A172 (cell line): Measurements from ENCODE around the gene UBXN11. TPM values are rescaled to one million over a fixed set of nuclear protein-coding genes. Genes with fewer than 3 reads are reported as not detected.
A peak's percentile ranks its signal among the peaks of the same experiment; 100 is the strongest.
"Not testable (repeated sequence)": the region's sequence is repeated elsewhere in the genome, so short reads cannot be mapped to it uniquely, and the experiment has no call there.

Experiments used
- DNase-seq: peaks from one replicate; pipeline ENCODE4 v3.0.0-alpha.2; 2015; ENCODE audit warnings: low spot score
- total RNA-seq: library from RNA; depleted of rRNA; stranded (reverse); fragments of >200 nt; shearing (Covaris generic); gene quantifications from 2 replicates; pipeline ENCODE4 v1.2.3, GENCODE V29; 2014

UBXN11 gene
- total RNA-seq, 1 experiment from 2014 or later = 2.9 TPM

DNA sequence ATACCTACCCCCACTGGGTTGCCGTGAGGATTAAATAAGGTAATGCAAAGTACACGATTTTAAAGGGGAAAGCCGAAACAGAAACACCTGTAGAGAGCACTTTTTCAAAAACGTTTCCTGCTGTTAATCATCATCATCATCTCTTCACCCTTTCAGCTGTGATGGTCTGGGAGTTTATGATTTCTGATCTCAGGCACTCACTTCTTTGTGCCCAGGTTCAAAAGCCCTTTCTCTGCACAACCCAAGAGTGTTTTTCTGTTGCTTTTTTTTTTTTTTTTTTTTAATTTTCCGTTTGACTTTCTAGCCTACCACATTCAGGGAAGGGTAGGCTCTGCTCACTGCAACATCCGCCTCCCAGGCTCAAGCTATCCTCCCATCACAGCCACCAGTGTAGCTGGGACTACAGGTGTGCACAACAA lies 936 bp upstream of the UBXN11 start:
- DNase-seq = no peak

DNA sequence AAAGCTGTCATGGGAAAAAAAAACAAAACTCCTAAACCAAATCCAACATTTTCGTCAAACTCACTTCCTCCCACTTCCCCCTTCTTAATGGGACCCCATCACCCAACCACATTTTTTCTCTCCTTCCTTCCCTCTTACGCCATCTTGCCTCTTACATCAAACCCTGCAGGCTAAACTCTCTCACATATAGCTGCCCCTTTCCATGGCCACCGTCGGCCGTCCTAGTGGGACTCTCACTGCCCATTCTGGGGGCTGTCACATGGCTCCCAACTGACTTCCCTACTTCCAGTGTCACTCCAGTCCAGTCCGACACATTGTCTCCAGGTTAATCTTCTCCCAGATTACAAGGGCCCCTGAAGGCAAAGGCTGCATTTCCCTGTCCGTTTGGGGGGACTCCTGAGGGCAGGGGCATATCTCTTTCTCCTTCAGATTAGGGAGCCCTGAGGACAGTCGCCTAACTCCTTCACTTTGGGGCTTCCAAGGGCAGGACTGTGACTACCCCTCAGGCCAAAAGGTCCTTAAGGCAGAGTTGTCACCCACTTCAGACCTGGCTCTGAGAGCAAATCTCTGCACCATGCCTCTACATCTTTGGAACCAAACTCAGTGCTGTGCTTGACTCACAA lies 658 bp downstream of the UBXN11 start:
- no peak for DNase-seq

DNA sequence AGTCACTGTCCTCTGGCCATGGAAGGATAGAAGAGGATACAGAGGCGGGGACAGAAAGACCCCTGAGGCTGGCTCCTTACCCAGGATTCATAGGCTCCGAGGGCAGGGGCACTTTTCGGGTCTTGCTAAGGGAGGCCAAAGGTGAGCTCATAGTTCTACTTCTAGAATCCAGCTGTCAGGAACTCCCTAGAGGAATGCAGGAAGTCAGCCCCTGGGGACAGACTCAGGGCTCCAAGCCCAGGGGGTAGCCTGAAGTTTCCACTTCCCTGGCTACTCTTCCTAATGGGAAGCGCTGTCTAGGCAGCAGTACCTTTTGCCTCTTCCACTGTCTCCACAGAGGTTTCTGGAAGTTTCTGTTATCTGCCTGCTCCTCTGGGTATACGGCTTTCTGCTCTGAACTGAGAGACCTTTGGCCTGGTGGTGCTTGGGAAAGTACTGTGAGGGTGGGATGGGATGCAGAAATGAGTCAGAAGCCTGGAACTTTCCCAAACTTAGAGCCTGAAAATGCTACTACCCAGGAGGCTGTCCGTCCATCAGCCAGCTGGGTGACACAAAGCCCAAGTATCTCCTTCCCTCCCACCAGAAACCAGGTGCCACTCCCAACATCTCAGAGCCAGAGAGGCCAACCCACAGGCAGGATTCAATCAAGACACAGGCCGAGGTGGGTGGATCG lies 3.6 kb downstream of the UBXN11 start:
- DNase-seq = peak; percentile 82

DNA sequence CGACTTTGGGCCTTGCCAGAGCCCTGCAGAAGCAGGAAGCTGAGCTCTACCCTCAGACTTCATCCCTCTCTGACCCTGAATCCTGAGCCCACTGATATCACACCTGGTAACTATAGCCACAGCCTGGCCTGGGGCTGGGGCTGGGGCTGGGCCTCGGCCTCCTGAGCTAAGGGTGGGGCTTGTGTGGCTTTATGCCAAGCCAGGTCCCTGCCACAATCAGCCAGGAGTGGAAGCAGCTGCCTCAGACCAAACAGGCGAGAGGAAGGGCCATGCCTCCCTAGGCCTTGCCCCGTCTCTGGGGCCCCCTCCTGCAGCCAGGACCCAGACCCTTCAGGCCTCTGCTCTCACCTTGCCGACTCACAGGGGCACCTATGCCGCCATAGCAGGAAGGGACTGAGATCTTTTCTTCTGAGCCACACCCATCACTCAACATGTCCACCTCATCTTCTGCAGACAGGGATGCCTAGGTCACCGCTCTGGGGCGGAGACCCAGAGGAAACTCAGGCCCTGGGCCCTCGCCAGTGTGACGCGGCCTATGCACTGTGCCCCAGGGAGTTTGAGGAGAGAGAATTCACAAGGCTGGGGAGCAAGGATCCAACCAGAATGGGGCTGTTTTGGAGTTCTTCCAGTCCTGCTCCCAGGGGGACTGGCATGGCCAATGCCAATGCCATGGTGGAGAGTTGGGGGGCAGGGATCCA lies 5.7 kb downstream of the UBXN11 start:
- no peak for DNase-seq

DNA sequence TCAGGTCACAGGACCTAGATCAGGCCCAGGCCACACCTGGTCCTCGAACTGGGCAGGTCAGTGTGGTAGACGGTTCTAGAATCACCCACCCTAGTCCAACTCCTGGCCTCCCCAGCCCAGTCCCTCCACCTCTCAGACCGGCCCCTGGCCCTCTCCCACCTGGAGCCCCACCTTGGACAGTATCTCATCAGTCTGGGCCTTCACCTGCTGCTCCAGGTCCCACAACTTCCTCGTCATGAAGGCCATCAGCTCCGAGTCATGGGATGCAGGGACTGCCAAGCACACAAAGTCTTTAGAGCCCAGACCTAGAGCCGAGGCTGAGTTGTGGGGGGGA lies 8.7 kb downstream of the UBXN11 start:
- DNase-seq = no peak

DNA sequence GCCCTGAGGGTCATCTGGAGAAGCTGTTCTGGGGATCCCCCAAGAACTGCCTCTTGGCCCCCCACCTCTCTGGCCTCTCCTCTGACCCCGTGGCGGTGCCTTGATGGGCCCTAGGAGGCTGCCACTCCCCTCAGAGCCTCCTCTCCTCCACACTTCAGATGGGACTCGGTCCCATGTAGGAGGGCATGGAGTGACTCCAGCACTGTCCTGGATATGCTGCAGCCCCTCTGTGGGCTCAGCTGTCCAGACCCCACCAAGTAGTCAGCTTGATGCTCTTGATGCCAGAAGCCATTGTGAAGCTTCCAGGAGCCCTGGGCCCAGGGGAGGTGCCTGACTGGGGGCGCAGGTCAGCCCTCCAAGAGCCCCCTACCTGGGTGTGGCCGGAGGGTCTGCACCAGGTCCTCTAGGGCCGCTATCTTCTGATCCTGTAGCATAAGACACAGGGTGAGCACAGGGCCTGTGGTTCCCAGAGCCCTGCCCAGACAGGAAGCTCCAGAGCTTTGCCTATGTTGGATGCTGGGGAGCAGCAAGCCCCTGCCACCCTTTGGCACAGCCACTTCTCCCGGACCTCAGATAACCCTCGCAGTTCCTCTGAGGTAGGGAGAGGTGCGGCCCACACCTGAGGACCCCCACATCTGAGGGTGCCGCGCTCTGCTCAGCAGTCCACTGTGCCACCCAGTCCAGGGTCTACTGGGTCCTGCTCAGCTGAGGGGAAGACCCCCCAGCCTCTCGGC lies 9.2 kb downstream of the UBXN11 start:
- no peak for DNase-seq

DNA sequence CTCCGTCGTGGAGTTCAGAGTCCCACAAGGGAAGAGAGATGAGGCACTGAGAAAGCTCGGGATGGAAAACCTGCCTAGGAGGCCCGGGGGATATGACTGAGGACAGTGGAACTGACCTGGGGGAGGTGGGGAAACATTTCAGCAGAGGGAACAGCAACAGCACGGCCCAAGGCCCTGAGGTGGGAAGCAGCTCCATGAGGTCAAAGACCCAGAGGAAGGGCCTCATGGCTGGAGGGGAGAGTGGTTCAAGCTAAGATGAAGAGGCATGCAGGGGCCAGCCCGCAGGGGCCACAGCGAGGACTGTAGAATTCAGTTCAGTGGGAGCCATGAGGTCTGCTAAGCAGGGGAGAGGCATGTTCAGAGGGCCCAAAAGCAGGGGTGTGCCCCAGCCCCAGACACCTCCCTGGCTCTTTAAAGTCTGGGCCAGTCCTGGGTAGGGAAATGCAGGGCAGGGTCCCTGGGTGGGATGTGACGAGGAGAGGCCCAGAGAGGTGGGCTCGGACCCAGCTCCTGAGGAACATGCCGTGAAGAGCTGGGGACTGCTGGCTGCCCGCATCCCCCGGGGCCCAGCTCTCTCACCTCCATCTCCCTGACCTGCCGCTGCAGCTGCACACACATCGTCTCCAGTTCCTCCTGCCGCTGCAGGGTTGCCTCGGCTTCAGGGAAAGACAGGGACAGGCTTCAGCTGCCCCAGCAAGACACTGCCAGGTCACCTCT lies 9.9 kb downstream of the UBXN11 start:
- DNase-seq = no peak

DNA sequence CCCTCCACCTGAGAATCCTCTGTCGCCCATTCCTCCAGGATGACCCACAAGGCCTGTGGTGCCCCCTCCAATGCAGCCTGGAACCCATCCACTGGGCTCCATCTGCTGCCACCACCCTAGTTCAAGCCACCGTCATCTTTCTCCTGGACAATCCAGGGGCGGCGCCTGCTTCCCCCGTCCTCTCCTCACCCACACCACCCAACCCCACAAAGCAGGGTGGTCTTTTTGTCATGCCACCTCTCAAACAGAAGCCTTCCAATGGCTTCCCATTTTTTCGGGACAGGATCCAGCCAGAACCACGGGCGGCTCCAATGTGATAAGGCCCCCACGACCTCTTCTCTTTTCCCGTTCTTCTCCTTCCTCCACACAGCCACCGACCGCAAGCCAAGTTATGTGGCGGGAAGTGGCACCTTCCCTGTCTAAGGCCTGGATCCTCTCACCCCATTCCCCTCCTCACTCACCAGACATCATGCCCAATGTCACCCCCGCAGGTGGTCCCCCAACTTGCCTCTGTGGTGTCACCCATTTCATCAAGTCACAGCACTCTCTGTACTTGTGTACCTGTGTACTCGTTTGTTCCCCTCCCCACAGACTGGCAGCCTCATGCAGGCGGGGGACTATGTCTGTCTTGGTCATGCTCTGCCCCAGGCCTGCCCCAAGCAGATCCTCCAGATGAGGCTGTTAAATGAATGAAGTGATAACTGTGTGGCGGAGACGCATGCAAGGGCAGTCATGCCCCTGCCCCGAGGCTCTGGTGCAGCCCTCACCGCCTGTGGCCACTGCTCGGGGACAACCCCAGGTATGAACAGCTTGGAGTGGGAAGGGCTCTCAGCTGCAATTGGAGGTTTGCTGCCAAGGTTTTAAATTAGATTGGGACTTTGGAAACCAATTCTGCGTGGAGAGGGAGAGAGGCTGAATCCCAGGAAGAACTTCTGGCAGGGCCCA lies 11.0 kb downstream of the UBXN11 start:
- no peak for DNase-seq

DNA sequence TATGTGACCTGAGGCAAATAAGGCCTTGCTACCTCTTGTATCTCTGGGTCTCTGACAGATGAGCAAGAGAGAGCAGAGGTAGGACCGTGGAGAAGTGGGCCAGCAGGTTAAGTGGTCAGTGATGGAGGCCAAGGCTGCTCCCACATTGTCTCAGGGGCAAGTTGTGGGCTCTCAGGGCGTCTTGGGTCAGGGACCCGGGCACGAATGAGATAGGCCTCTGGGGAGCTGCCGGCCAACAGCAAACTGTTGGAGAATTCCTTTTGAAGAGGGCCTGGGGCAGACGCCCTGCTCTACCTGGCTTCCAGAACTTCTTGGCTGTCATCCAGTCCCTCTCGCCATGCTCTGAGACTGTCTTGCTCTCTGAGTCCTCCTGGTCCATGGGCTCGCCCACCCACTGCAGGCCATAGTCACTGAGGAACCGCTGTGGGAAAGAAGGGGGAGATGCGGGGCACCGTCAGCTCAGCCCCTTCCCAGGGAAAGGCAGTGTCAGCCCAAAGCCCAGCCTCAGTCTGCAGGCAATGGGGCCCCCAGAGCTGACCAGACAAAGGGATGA lies 12.4 kb downstream of the UBXN11 start:
- no peak for DNase-seq

DNA sequence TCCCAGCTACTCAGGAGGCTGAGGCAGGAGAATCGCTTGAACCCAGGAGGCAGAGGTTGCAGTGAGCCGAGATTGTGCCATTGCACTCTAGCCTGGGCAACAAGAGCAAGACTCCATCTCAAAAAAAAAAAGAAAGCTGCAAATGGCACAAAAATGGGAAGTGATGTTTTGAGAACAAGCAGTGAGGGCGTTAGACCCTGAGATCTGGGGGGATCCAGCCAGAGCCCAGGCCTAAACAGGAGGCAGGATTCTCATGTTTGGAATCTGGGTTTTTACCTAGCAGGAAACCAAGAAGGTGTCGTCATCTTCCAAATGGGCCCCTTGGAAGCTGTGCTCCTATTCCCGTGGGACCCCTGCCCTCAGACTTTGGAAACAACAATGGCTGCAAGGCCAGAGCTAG lies 13.7 kb downstream of the UBXN11 start:
- DNase-seq = not testable (repeated sequence)

DNA sequence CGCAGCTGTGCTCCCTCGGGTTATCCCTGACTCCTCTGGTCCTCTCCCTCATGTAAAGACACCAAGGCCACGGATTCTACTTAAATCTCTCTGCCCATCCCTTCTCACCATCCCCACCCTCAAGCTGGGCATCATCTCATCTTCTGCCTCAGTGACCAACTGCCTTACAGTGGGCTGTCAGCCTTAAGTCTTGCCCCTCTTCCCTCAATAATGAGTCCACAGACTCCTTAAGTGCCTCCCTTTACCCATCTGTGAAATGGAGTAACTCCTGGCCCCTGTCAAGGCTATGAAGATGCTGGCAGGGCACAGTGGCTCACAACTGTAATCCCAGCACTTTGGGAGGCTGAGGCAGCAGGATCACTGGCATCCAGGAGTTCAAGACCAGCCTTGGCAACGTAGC lies 14.5 kb downstream of the UBXN11 start:
- no peak for DNase-seq

DNA sequence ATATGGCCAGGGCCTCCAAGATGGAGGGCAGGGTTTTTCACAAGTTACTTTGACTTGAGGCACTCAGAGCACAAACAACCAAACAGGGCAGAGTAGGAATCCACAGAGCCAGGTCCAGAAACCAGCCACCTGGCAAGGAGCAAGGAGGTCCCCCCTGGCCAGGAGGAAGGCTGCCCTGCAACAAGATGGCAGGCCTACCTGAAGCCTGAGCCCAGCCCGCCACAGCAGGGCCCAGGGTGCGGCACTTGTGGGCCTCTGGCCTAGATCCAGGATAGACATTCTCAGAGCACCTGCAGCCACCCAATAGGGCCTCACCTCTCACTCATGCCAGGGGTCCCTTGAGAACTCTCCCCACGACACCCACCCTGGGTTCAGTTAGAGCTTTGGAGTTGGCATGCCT lies 15.0 kb downstream of the UBXN11 start:
- no peak for DNase-seq

DNA sequence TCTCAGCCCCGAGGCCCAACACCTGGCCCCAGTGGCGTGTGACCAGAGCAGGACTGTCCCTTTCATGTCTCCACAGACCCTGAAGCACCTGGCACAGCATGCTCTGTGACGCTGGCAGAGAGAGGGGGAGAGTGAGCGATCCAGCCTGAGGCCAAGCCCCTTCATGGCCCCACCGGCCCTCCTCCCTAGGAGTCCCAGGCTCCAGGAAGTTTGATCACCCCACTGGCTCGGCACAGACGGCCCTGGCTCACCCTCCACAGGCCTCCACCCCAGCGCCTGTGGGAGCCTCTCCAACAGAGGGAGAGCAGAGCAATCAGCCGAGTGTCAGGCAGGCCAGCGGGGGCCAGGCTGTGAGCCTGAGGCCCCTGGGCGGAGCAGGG lies 15.6 kb downstream of the UBXN11 start:
- no peak for DNase-seq

DNA sequence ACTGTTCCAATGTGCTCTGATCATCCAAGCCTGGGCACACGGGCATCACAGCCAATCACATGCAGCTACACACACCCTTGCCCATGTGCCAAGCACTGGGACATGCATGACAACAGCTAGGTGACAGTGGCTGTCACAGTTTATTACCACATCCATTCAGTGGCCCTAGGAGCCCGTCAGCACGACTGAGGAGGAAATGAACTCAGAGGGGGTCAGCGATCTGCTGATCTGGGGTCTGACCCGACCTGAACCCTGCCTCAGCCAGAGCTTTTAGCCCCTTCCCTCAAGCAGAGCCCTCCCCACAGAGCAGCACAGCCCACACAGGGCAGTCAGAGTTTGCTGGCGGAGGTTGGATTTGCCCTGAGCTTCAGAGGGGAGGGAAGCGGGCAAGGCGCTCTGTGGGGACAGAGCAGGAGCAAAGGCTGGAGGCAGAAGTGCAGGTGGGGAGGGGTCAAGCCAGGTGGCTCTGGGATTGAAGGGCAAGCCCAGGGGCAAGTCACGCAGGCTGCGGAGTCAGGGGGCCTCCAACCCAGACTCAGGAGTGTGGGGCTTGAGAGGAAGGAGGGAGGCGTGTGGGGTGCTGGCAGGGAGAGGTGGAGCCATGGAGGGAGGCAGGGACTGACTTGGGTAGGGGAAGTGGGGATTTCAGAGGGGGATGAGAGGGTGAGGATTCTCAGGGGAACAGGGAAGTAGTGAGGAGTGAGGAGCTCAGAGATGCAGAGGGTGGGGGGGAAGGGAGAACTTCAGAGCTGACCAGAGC lies 16.1 kb downstream of the UBXN11 start:
- no peak for DNase-seq

DNA sequence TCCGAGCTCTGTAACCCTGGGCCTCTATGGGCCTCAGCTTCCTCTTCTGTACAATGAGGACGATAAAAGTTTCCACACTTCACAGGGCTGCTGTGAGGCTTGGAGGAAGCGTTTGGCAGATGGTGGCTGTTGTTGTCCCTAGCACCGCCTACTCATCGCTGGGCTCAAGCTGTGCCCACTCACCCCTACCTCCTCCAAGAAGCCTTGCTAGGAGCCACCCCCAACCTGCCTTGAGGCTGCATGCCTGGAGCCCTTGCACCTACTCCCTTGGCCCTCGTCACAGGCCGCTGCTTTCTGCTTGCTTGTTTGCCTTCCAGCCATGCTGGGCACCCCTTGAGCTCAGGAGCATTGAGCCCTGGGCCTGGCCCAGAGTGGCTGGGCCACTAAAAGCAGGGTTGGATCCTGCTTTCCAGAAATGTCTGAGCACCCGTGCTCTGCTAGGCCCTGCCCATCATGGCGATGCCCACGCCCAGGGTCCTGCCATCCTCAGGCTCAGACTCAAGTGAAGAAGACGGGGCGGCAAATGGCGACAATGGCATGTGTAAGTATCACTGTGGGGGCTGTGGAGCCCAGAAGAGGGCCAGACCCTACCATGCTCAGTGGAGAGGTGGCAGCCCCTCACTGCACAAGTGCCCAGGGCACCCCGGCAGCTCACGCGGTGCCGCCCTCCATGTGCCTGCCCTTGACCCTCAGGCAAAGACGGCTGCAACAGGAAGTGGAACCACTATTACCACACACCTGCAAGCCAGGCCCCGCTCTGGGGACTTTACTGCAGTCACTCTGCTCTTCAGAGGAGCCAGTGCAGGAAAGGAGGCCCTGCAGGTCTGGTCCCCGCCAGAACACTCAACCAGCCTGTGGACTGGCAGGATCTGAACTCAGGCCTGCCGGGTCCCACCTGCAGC lies 17.0 kb downstream of the UBXN11 start:
- no peak for DNase-seq

DNA sequence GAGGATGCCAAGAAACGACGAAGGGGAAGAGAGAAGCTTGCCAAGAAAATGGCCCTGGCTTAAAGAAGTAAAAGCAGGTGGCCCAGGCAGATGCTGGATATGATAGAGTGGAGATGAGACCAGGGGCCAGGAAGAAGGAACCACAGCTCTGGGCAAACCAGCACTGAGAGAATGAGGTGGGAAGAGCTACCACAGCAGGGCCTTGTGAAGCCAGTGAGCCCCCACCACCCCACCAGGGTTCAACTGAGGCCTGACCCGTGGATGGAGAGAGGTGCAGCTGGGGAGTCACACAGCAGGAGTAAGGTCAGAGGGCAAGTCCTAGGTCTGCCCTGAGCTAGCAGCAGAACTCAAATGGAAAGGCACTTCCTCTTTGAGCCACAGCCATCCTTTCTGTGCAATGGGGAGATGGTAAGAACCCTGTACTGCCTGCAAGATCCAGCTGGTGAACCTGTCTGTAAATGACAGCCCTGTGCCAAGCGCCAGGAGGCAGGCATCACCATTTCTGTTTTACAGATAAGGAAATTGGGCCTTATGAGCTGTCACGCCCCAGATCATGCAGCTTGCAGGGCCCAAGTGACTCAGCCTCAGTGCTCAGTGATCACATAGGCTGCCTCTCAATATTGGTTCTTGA lies 18.0 kb downstream of the UBXN11 start:
- no peak for DNase-seq

DNA sequence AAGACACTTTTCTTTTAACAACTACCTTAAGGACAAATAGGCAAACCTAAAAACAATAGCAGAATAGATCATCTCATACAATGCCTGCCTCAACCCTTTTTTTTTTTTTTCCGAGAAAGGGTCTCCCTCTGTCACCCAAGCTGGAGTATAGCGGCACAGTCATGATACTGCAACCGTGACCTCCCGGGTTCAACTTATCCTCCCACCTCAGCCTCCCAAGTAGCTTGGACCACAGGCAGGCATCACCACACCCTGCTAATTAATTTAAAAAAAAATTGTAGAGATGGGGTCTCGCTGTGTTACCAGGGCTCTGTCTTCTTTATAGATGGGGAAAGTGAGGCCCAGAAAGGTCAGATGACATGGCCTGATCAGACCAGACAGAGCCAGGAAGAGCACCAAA lies 18.6 kb downstream of the UBXN11 start:
- no peak for DNase-seq

DNA sequence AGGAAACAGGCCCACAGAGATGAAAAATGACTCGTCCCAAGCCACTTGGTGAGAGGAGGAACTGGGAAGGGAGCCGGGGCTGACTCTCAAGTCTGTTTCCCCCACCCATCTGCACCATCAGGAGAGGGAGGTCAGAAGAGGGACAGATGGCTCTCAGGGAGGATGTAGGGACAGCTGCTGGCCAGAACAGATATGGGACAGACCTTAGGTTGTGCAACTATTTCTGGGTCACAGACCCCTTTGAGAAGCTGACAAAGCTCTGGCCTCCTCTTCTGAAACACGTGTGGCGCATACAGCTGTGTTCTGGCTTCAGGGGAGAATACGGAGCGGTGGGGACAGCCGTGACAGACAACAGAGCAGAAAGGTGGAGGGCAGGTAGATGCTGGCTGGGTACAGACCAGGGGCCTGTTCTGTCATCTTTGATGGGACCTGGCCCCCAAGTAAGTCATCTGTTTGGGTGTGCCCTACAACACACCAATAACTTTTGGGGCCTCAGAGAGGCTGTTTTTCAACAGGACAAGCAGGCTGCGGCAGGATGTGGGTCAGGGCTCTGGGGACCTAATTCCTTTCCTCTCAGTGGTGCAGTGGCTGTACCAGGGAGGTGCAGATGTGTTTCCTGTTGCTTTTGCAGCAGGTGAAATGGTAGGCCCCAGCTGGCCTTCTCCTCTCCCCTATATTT lies 19.3 kb downstream of the UBXN11 start:
- DNase-seq = no peak
